ENCODE results near the gene CRIP2.
A peak's percentile ranks its signal among the peaks of the same experiment; 100 is the strongest.

Gene CRIP2

GRCh38 chr14:105477660-105478397 is 3.2 kb downstream of the CRIP2 start:
- Histone ChIP-seq H3K27ac (ENCODE audit: low read length) (no peak overlapping the region), H3K4me3 (ENCODE audit: low read length) (peak overlapping the region; percentile 13; the same call in 1 of the 2 replicates), H3K4me1 (ENCODE audit: control insufficient read depth, insufficient read depth, low read length) (peaks cover 28% of the 10 kb centered on the region), H3K9me3 (ENCODE audit: control insufficient read depth, insufficient read depth, low read length) (no peaks in the 10 kb centered on the region), H3K27me3 (ENCODE audit: control insufficient read depth, insufficient read depth, low read length) (peaks cover 27% of the 10 kb centered on the region), H3K36me3 (ENCODE audit: control insufficient read depth, insufficient read depth, low read length) (no peaks in the 10 kb centered on the region; the same call in 1 of the 2 replicates)
- no CpG with 5 or more reads among the region's 56 CpGs for WGBS (ENCODE audit: insufficient coverage, insufficient read length)
- DNase-seq (ENCODE audit: low read depth, low spot score), result no peak

GRCh38 chr14:105478398-105479251 is 4.0 kb downstream of the CRIP2 start:
- Histone ChIP-seq H3K9me3 (ENCODE audit: control insufficient read depth, insufficient read depth, low read length) (no peaks in the 10 kb centered on the region), H3K4me1 (ENCODE audit: control insufficient read depth, insufficient read depth, low read length) (peaks cover 26% of the 10 kb centered on the region), H3K27ac (ENCODE audit: low read length) (no peak overlapping the region), H3K36me3 (ENCODE audit: control insufficient read depth, insufficient read depth, low read length) (no peaks in the 10 kb centered on the region; the same call in 1 of the 2 replicates), H3K4me3 (ENCODE audit: low read length) (peak overlapping the region; percentile 13; the same call in 1 of the 2 replicates), H3K27me3 (ENCODE audit: control insufficient read depth, insufficient read depth, low read length) (peaks cover 27% of the 10 kb centered on the region)
- no CpG with 5 or more reads among the region's 81 CpGs for WGBS (ENCODE audit: insufficient coverage, insufficient read length)
- no peak for DNase-seq (ENCODE audit: low read depth, low spot score)

GRCh38 chr14:105479431-105480158 is 5.0 kb downstream of the CRIP2 start:
- no peak for DNase-seq (ENCODE audit: low read depth, low spot score)
- Histone ChIP-seq H3K9me3 (ENCODE audit: control insufficient read depth, insufficient read depth, low read length) (no peaks in the 10 kb centered on the region), H3K27me3 (ENCODE audit: control insufficient read depth, insufficient read depth, low read length) (peaks cover 27% of the 10 kb centered on the region), H3K36me3 (ENCODE audit: control insufficient read depth, insufficient read depth, low read length) (no peaks in the 10 kb centered on the region; the same call in 1 of the 2 replicates), H3K27ac (ENCODE audit: low read length) (no peak overlapping the region), H3K4me3 (ENCODE audit: low read length) (no peak overlapping the region; the same call in 1 of the 2 replicates), H3K4me1 (ENCODE audit: control insufficient read depth, insufficient read depth, low read length) (peaks cover 26% of the 10 kb centered on the region)
- no CpG with 5 or more reads among the region's 34 CpGs for WGBS (ENCODE audit: insufficient coverage, insufficient read length)

GRCh38 chr14:105480199-105480746 is 5.7 kb downstream of the CRIP2 start:
- WGBS (ENCODE audit: insufficient coverage, insufficient read length), result no CpG with 5 or more reads among the region's 15 CpGs
- Histone ChIP-seq H3K36me3 (ENCODE audit: control insufficient read depth, insufficient read depth, low read length) (no peaks in the 10 kb centered on the region; the same call in 1 of the 2 replicates), H3K4me3 (ENCODE audit: low read length) (no peak overlapping the region), H3K9me3 (ENCODE audit: control insufficient read depth, insufficient read depth, low read length) (no peaks in the 10 kb centered on the region), H3K27me3 (ENCODE audit: control insufficient read depth, insufficient read depth, low read length) (peaks cover 25% of the 10 kb centered on the region), H3K27ac (ENCODE audit: low read length) (no peak overlapping the region), H3K4me1 (ENCODE audit: control insufficient read depth, insufficient read depth, low read length) (peaks cover 25% of the 10 kb centered on the region)
- DNase-seq (ENCODE audit: low read depth, low spot score), result no peak

GRCh38 chr14:105480807-105481801 is 6.5 kb downstream of the CRIP2 start:
- Histone ChIP-seq H3K9me3 (ENCODE audit: control insufficient read depth, insufficient read depth, low read length) (no peaks in the 10 kb centered on the region), H3K4me1 (ENCODE audit: control insufficient read depth, insufficient read depth, low read length) (peaks cover 20% of the 10 kb centered on the region), H3K27me3 (ENCODE audit: control insufficient read depth, insufficient read depth, low read length) (peaks cover 22% of the 10 kb centered on the region), H3K27ac (ENCODE audit: low read length) (no peak overlapping the region), H3K4me3 (ENCODE audit: low read length) (no peak overlapping the region), H3K36me3 (ENCODE audit: control insufficient read depth, insufficient read depth, low read length) (no peaks in the 10 kb centered on the region; the same call in 1 of the 2 replicates)
- no CpG with 5 or more reads among the region's 35 CpGs for WGBS (ENCODE audit: insufficient coverage, insufficient read length)
- no peak for DNase-seq (ENCODE audit: low read depth, low spot score)

GRCh38 chr14:105481886-105482457 is 7.4 kb downstream of the CRIP2 start:
- no CpG with 5 or more reads among the region's 18 CpGs for WGBS (ENCODE audit: insufficient coverage, insufficient read length)
- peaks cover 22% of the 10 kb centered on the region for H3K27me3 ChIP-seq (ENCODE audit: control insufficient read depth, insufficient read depth, low read length)
- no peaks in the 10 kb centered on the region for H3K9me3 ChIP-seq (ENCODE audit: control insufficient read depth, insufficient read depth, low read length)
- peaks cover 15% of the 10 kb centered on the region for H3K4me1 ChIP-seq (ENCODE audit: control insufficient read depth, insufficient read depth, low read length)
- H3K27ac ChIP-seq (ENCODE audit: low read length), result no peak overlapping the region
- no peaks in the 10 kb centered on the region for H3K36me3 ChIP-seq (ENCODE audit: control insufficient read depth, insufficient read depth, low read length)
- DNase-seq (ENCODE audit: low read depth, low spot score), result no peak
- H3K4me3 ChIP-seq (ENCODE audit: low read length), result no peak overlapping the region

- H3K27me3 ChIP-seq (ENCODE audit: control insufficient read depth, insufficient read depth, low read length), result peaks cover 23% of the 10 kb centered on the region
- H3K4me1 ChIP-seq (ENCODE audit: control insufficient read depth, insufficient read depth, low read length), result peaks cover 15% of the 10 kb centered on the region
- WGBS (ENCODE audit: insufficient coverage, insufficient read length), result no CpG with 5 or more reads among the region's 18 CpGs
These were observed 8.0 kb downstream of the CRIP2 start for GRCh38 chr14:105482486-105483110.

GRCh38 chr14:105483300-105484068 is 8.9 kb downstream of the CRIP2 start:
- DNase-seq (ENCODE audit: low read depth, low spot score), result no peak
- H3K27ac ChIP-seq (ENCODE audit: low read length), result no peak overlapping the region
- no peak overlapping the region for H3K4me3 ChIP-seq (ENCODE audit: low read length)
- peaks cover 13% of the 10 kb centered on the region for H3K4me1 ChIP-seq (ENCODE audit: control insufficient read depth, insufficient read depth, low read length)
- no peaks in the 10 kb centered on the region for H3K36me3 ChIP-seq (ENCODE audit: control insufficient read depth, insufficient read depth, low read length)
- no CpG with 5 or more reads among the region's 18 CpGs for WGBS (ENCODE audit: insufficient coverage, insufficient read length)
- peaks cover 21% of the 10 kb centered on the region for H3K27me3 ChIP-seq (ENCODE audit: control insufficient read depth, insufficient read depth, low read length)
- H3K9me3 ChIP-seq (ENCODE audit: control insufficient read depth, insufficient read depth, low read length), result no peaks in the 10 kb centered on the region

More at GRCh38 chr14:105482486-105483110, 8.0 kb downstream of the CRIP2 start:
- no peak overlapping the region for H3K4me3 ChIP-seq (ENCODE audit: low read length)
- no peak overlapping the region for H3K27ac ChIP-seq (ENCODE audit: low read length)
- H3K9me3 ChIP-seq (ENCODE audit: control insufficient read depth, insufficient read depth, low read length), result no peaks in the 10 kb centered on the region
- H3K36me3 ChIP-seq (ENCODE audit: control insufficient read depth, insufficient read depth, low read length), result no peaks in the 10 kb centered on the region
- DNase-seq (ENCODE audit: low read depth, low spot score), result no peak
